Measurements from ENCODE around the gene CHST11.

The CHST11 gene

DNA sequence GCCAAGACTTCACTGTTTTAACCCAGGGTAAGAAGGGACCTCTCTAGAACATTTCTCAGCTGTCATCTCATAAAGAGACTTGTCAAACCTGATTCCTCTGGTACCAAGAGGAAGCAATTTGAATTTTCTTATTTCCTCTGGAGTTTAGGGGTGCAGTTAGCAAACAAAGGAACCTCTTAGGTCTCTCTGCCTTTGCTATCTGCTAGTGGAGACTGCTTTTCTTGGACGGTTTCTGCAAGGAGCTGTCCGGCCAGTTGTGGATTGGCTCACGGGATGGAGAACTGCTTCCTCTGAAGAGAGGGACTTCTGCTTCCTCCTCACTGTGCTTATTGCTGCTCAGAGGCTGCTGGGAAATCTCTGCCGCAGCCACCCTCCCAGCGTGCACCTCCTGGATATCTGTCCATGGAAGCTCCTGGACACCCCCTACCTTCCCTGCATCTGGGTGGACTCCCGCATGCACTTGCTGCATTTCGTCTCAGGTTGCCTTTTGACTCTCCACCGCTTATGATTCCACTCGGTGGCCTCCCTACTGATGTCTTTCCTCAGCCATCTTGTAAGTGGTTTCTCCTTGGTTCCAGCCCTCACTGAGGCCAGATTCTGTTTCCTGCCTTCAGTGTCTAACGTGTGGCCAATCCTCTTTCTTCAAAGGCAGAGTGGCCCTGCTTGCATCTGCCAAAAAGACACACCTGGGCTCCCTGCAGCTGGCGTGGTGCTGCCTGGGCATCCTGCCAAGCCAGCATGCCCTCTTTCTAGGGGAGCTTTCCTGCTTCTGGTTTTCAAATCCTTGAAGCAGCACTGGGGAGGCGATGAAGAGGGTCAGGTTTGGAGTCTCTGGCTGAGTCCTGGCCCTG, 187.3 kb downstream of the CHST11 start:
- no peak overlapping the region for H3K4me3 ChIP-seq (replicated peaks; ENCODE audit: low read depth, low read length)
- peak; percentile 16 for DNase-seq (ENCODE audit: low read depth)
- no peak for TF ChIP-seq CTCF (IDR thresholded peaks at IDR 0.05; ENCODE audit: low read length, missing control alignments)

DNA sequence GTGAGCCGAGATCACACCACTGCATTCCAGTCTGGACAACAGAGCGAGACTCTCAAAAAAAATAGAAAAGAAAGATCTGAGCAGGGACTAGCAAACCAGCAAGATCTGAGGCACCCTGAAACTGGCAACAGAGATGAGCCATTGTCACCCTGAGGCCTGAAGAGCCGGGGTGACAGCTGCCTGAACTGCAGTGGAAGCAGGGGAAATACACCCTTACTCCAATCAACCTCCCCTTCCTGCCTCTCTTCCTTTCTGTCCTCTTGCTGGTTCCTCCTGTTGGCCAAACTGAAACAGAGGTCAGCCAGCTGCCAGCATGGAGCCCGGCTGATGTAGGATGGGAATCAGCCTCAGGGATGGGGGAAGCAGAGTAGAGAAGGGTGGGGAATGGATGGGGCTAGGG, 192.0 kb downstream of the CHST11 start:
- H3K4me3 ChIP-seq (replicated peaks; ENCODE audit: low read depth, low read length): no peak overlapping the region
- no peak for DNase-seq (ENCODE audit: low read depth)
- no peak for TF ChIP-seq CTCF (IDR thresholded peaks at IDR 0.05; ENCODE audit: low read length, missing control alignments)

DNA sequence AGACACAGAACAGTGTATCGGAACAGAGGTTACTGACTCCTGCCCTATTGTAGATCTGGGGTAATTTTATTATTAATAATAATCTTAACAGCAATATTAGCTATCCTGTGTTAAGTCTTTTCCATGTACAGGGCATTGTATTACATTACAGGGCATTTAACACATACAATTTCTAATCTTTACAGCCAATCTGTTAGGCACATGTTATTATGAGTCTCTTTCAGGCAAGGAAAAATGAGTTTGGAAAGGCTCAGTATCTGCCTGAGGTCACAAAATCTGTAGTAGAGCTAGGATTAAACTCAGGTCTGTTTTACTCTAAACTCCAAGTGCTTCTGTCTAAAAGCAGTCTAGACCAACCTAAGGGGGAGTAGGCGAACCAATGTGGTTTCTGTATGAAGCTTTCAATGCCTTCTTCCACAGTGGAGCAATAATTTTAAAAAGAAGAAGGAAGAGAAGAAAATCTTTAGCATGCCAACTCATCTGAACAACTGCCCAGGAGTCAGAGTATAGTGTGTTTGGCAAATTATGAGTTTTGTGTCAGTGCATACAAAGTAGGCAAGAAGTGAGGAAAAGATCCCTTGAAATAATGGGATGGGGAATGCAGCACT, 192.6 kb downstream of the CHST11 start:
- TF ChIP-seq CTCF (IDR thresholded peaks at IDR 0.05; ENCODE audit: low read length, missing control alignments): no peak
- no peak overlapping the region for H3K4me3 ChIP-seq (replicated peaks; ENCODE audit: low read depth, low read length)
- DNase-seq (ENCODE audit: low read depth): no peak

GRCh38 chr12:104649921-104650320, 193.2 kb downstream of the CHST11 start:
- TF ChIP-seq CTCF (IDR thresholded peaks at IDR 0.05; ENCODE audit: low read length, missing control alignments): no peak
- no peak for DNase-seq (ENCODE audit: low read depth)
- H3K4me3 ChIP-seq (replicated peaks; ENCODE audit: low read depth, low read length): no peak overlapping the region

GRCh38 chr12:104650541-104650940, 193.8 kb downstream of the CHST11 start:
- no peak for TF ChIP-seq CTCF (IDR thresholded peaks at IDR 0.05; ENCODE audit: low read length, missing control alignments)
- H3K4me3 ChIP-seq (replicated peaks; ENCODE audit: low read depth, low read length): no peak overlapping the region
- no peak for DNase-seq (ENCODE audit: low read depth)

DNA sequence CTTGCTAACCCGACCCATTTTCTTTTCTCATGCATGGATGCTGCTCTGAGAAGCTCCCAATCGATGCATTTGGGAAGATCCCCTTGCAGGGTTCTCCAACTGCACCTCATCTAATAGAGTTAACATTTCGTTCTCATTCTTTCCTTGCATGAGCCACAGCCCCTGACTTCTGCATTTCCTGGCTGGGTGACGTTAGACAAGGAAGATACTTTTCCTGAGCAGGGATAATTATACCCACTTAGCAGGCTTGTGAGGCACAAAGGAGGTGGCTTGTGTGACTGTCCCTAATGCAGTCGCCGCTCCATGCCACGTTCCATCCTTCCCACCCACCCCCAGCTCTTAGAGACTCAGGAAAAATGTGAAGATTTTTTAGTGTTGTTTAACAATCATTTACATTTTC, 195.1 kb downstream of the CHST11 start:
- no peak for DNase-seq (ENCODE audit: low read depth)
- no peak overlapping the region for H3K4me3 ChIP-seq (replicated peaks; ENCODE audit: low read depth, low read length)
- TF ChIP-seq CTCF (IDR thresholded peaks at IDR 0.05; ENCODE audit: low read length, missing control alignments): no peak

Measured in fibroblast of pulmonary artery (primary cell).